GM15510 (cell line): ENCODE measurements around the gene SIX6.

Experiments used
- POLR2A ChIP-seq: IDR thresholded peaks from 3 replicates; pipeline ENCODE4 v1.6.1; 2011; ENCODE audit warnings: borderline replicate concordance; ENCODE audit not compliant: insufficient read length; ENCODE audit errors: extremely low read depth

The SIX6 gene

DNA sequence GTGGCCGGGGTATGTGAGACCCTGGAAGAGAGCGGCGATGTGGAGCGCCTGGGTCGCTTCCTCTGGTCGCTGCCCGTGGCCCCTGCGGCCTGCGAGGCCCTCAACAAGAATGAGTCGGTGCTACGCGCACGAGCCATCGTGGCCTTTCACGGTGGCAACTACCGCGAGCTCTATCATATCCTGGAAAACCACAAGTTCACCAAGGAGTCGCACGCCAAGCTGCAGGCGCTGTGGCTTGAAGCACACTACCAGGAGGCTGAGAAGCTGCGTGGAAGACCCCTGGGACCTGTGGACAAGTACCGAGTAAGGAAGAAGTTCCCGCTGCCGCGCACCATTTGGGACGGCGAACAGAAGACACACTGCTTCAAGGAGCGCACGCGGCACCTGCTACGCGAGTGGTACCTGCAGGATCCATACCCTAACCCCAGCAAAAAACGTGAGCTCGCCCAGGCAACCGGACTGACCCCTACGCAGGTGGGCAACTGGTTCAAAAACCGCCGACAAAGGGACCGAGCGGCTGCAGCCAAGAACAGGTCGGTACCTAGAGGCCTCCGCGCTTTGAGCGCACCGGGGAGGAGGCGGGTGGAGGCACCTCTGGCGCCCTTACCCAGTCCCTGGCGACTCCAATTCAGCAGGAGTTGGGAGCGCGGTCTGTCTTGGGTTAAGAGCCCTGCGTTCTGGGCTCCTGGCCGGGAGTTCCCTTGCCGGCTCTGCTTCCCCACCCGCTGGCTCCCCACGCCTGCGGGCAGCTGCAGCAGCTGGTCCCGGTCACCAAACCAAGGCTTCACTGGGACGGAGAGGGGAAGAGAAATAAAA lies 700 bp downstream of the SIX6 start:
- TF ChIP-seq POLR2A = no peak

GRCh38 chr14:60510254-60510950 lies 1.5 kb downstream of the SIX6 start:
- TF ChIP-seq POLR2A = no peak

GRCh38 chr14:60510951-60511599 lies 2.1 kb downstream of the SIX6 start:
- TF ChIP-seq POLR2A = no peak

DNA sequence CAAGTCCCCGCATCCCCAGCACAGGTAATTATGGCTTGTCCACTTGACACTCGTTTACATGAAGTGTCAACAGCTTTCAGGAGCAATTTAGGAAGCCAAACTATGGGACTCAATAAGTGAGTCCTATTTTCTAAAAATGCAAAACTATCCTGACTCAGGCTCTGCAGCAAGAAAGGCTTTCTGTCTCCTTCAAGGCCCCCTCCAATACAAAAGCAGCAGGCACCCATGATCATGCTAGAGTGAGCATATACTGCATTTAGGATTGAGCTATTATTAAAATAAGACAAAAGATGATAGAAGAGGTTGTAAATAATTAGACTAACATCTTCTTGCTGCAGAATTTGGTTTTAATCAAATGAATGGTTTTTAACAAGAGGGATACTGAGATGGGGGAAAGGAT lies 3.2 kb downstream of the SIX6 start:
- no peak for TF ChIP-seq POLR2A

- no peak for TF ChIP-seq POLR2A
Measured at GRCh38 chr14:60512973-60513571, 4.1 kb downstream of the SIX6 start.

- TF ChIP-seq POLR2A = no peak
Measured at GRCh38 chr14:60514378-60514740, 5.4 kb downstream of the SIX6 start.

DNA sequence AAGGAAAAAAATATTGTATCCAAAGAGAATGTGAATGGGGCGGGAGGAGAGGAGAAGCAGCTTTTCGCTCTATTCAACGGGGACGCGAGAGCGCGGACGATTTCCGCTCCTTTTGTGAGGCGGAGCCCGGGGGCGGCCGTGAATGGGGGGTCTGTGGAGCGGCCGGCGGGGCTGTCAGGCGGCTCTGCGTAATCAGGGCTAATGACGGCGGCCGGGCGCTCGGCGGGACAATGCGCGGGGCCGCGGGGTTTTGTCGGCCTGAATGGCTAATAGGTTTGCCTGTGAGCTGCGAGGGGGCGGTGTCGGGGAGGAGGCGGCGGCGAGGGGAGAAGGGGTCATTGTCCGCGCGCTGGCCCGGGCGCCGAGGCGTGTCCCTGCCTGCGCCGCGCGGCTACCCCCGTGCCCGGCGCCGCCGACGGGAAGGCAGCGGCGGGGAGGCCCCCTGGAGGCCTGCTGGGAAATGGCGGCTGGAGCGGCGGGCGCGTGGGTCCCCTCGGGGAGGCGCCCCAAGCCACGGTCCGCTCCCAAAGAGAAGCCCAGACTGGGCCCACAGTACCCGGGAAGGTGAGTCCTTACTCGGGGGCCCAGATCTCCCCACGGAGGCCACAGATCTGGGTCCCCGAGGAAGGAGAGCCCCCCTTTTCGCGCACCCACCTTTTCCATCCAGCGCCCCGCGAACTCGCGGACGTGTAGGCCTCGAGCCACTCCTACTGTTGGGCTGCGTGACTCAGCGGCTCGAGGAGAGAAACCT lies 6.0 kb downstream of the SIX6 start:
- TF ChIP-seq POLR2A = no peak

GRCh38 chr14:60515511-60516289 lies 6.8 kb downstream of the SIX6 start:
- no peak for TF ChIP-seq POLR2A

DNA sequence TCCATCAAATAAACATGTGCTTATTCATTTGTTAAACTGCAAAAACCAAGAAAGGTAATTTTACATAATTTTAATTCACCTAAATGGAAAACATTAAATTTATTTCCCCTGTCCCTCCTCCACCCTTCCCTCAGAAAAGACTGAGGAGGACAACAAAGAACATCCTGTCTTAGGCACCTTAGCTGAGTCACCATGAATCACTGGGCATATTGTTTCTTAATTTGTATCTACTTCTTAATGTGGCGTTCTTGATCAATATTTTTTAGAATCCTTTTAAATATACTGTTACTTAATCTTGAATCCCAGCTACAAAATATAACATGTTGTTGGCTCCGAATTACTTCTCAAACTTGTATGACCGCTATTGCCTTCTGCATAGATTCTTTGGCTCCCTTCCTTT lies 23.5 kb downstream of the SIX6 start:
- TF ChIP-seq POLR2A = no peak

- no peak for TF ChIP-seq POLR2A
Measured at GRCh38 chr14:60537663-60538062, 28.7 kb downstream of the SIX6 start.

- no peak for TF ChIP-seq POLR2A
Measured at GRCh38 chr14:60544659-60545058, 35.7 kb downstream of the SIX6 start.

DNA sequence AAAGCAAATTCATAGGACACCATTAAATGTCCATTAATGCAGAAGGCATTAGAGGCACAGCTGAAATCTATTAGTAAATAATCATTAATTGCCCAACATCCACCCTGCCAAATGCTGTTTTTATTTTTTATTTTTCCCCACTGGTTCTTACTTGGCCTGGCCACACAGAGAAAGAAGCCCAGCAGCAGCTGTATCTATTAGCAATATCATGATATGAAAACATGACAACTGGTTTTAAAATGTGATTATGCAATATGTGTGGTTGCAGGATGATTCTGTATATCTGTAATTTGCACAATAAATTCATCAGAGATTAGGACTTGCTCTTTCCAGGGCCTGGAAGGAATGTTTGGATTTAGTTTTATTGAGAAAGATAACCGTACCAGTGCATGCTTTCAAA lies 44.9 kb downstream of the SIX6 start:
- TF ChIP-seq POLR2A = no peak

GRCh38 chr14:60561845-60562746 lies 53.1 kb downstream of the SIX6 start:
- TF ChIP-seq POLR2A = no peak
